Measurements from ENCODE around the gene IL19.

Gene IL19

GRCh38 chr1:206797534-206798383, 27.2 kb downstream of the IL19 start:
- DNase-seq (ENCODE audit: low read depth in 1 of 2, low spot score in 1 of 2): no peak

- no peak for DNase-seq (ENCODE audit: low read depth in 1 of 2, low spot score in 1 of 2)
Measured at GRCh38 chr1:206798384-206798996, 27.9 kb downstream of the IL19 start.

GRCh38 chr1:206799311-206799710, 28.7 kb downstream of the IL19 start:
- DNase-seq (ENCODE audit: low read depth in 1 of 2, low spot score in 1 of 2): no peak

- DNase-seq (ENCODE audit: low read depth in 1 of 2, low spot score in 1 of 2): no peak
Measured at GRCh38 chr1:206800411-206800810, 29.8 kb downstream of the IL19 start.

GRCh38 chr1:206800891-206801290, 30.3 kb downstream of the IL19 start:
- DNase-seq (ENCODE audit: low read depth in 1 of 2, low spot score in 1 of 2): no peak

- DNase-seq (ENCODE audit: low read depth in 1 of 2, low spot score in 1 of 2): no peak
Measured at GRCh38 chr1:206801467-206801866, 30.9 kb downstream of the IL19 start.

GRCh38 chr1:206802401-206802800, 31.8 kb downstream of the IL19 start:
- no peak for DNase-seq (ENCODE audit: low read depth in 1 of 2, low spot score in 1 of 2)

- DNase-seq (ENCODE audit: low read depth in 1 of 2, low spot score in 1 of 2): peak; percentile 29 to 57
Measured at GRCh38 chr1:206803221-206803730, 32.7 kb downstream of the IL19 start.

GRCh38 chr1:206804156-206804737, 33.7 kb downstream of the IL19 start:
- no peak for DNase-seq (ENCODE audit: low read depth in 1 of 2, low spot score in 1 of 2)

GRCh38 chr1:206805357-206805756, 34.8 kb downstream of the IL19 start:
- DNase-seq (ENCODE audit: low read depth in 1 of 2, low spot score in 1 of 2): no peak

GRCh38 chr1:206808615-206809014, 38.0 kb downstream of the IL19 start:
- DNase-seq (ENCODE audit: low read depth in 1 of 2, low spot score in 1 of 2): peak in 1 of 2 donors; percentile 20

- no peak for DNase-seq (ENCODE audit: low read depth in 1 of 2, low spot score in 1 of 2)
Measured at GRCh38 chr1:206809504-206810084, 39.0 kb downstream of the IL19 start.

- no peak for DNase-seq (ENCODE audit: low read depth in 1 of 2, low spot score in 1 of 2)
Measured at GRCh38 chr1:206812471-206812870, 41.9 kb downstream of the IL19 start.

- no peak for DNase-seq (ENCODE audit: low read depth in 1 of 2, low spot score in 1 of 2)
Measured at GRCh38 chr1:206814716-206815341, 44.3 kb downstream of the IL19 start.

- no peak for DNase-seq (ENCODE audit: low read depth in 1 of 2, low spot score in 1 of 2)
Measured at GRCh38 chr1:206816390-206817287, 46.1 kb downstream of the IL19 start.

GRCh38 chr1:206821493-206821892, 50.9 kb downstream of the IL19 start:
- no peak for DNase-seq (ENCODE audit: low read depth in 1 of 2, low spot score in 1 of 2)

- no peak for DNase-seq (ENCODE audit: low read depth in 1 of 2, low spot score in 1 of 2)
Measured at GRCh38 chr1:206823727-206824126, 53.2 kb downstream of the IL19 start.

- no peak for DNase-seq (ENCODE audit: low read depth in 1 of 2, low spot score in 1 of 2)
Measured at GRCh38 chr1:206824331-206824730, 53.8 kb downstream of the IL19 start.

GRCh38 chr1:206826394-206826793, 55.8 kb downstream of the IL19 start:
- no peak for DNase-seq (ENCODE audit: low read depth in 1 of 2, low spot score in 1 of 2)

GRCh38 chr1:206828061-206828460, 57.5 kb downstream of the IL19 start:
- no peak for DNase-seq (ENCODE audit: low read depth in 1 of 2, low spot score in 1 of 2)
